Skeletal muscle tissue (tissue), 4 donors: ENCODE results near the gene HCRTR2. TPM values are rescaled to one million over a fixed set of nuclear protein-coding genes. Genes with fewer than 3 reads are reported as not detected.
A peak's percentile ranks its signal among the peaks of the same experiment; 100 is the strongest.
"Not testable (repeated sequence)": the region's sequence is repeated elsewhere in the genome, so short reads cannot be mapped to it uniquely, and the experiment has no call there.

Experiments
- H3K27ac ChIP-seq: one replicate; pipeline ENCODE4 v1.7.0; 2013; ENCODE audit warnings: mild to moderate bottlenecking, low read depth, low read length, inconsistent platforms
- H3K27me3 ChIP-seq, 3 donors: one replicate each; pipeline ENCODE4 v1.7.0; 2013; ENCODE audit warnings: low read length in 3 of 3; ENCODE audit not compliant: control insufficient read depth in 3 of 3, insufficient read depth in 3 of 3
- H3K36me3 ChIP-seq, 3 donors: one replicate each; pipeline ENCODE4 v1.7.0; 2013; ENCODE audit warnings: low read length in 3 of 3; ENCODE audit not compliant: control insufficient read depth in 3 of 3, insufficient read depth in 3 of 3
- H3K4me1 ChIP-seq, 3 donors: one replicate each; pipeline ENCODE4 v1.7.0; 2013; ENCODE audit warnings: low read length in 3 of 3, mild to moderate bottlenecking in 3 of 3; ENCODE audit not compliant: control insufficient read depth in 3 of 3, insufficient read depth in 3 of 3
- H3K4me3 ChIP-seq, 3 donors: one replicate each; pipeline ENCODE4 v1.7.0; 2013; ENCODE audit warnings: low read length in 3 of 3
- H3K9ac ChIP-seq, 3 donors: one replicate each; pipeline ENCODE4 v1.7.0; 2013; ENCODE audit warnings: low read length in 3 of 3, mild to moderate bottlenecking in 3 of 3, moderate library complexity in 2 of 3, low read depth in 1 of 3
- H3K9me3 ChIP-seq, 3 donors: one replicate each; pipeline ENCODE4 v1.7.0; 2013; ENCODE audit warnings: low read length in 3 of 3; ENCODE audit not compliant: control insufficient read depth in 3 of 3
- total RNA-seq: library from RNA; depleted of rRNA; stranded (reverse); fragments of >200 nt; gene quantifications from one replicate; pipeline ENCODE4 v1.2.3, GENCODE V29; 2014
- donor health status: Osteomylitis.

HCRTR2 gene
- total RNA-seq: not detected

GRCh38 chr6:55174211-55175026, at the start of gene HCRTR2:
Gene HCRTR2 (plus strand): TSS chr6:55174515. CDS start chr6:55174588, 73 bp downstream.
- Histone ChIP-seq H3K9me3 (no peaks in the 10 kb centered on the region), H3K27me3 (peaks cover 15 to 19% (median 16%) of the 10 kb centered on the region in 3 donors), H3K4me3 (peak within 1 kb of the TSS; percentile 31 to 58 (median 55))

GRCh38 chr6:55130806-55131324, 43.5 kb upstream of the HCRTR2 start:
- H3K4me1 ChIP-seq: no peaks in the 10 kb centered on the region
- H3K36me3 ChIP-seq: no peaks in the 10 kb centered on the region
- H3K9me3 ChIP-seq: no peaks in the 10 kb centered on the region
- H3K4me3 ChIP-seq: no peak overlapping the region
- H3K9ac ChIP-seq: no peak overlapping the region
- H3K27me3 ChIP-seq: no peaks in the 10 kb centered on the region
- H3K27ac ChIP-seq: no peak overlapping the region

More at GRCh38 chr6:55174211-55175026, at the start of gene HCRTR2:
- Histone ChIP-seq H3K4me1 (peaks cover 0 to 7% (median 5%) of the 10 kb centered on the region in 3 donors), H3K9ac (peak within 1 kb of the TSS in 1 of 3 donors; percentile 14), H3K36me3 (no peaks in the 10 kb centered on the region), H3K27ac (no peak within 1 kb of the TSS)

- H3K4me3 ChIP-seq: no peak overlapping the region
- H3K9ac ChIP-seq: no peak overlapping the region
- H3K36me3 ChIP-seq: no peaks in the 10 kb centered on the region
- H3K27ac ChIP-seq: no peak overlapping the region
- no peaks in the 10 kb centered on the region for H3K27me3 ChIP-seq
- H3K9me3 ChIP-seq: no peaks in the 10 kb centered on the region
- no peaks in the 10 kb centered on the region for H3K4me1 ChIP-seq
Observed at GRCh38 chr6:55131616-55132015, 42.7 kb upstream of the HCRTR2 start.

GRCh38 chr6:55136916-55137315, 37.4 kb upstream of the HCRTR2 start:
- Histone ChIP-seq H3K27me3 (no peaks in the 10 kb centered on the region), H3K9me3 (no peaks in the 10 kb centered on the region), H3K9ac (no peak overlapping the region), H3K4me1 (no peaks in the 10 kb centered on the region), H3K4me3 (no peak overlapping the region), H3K27ac (no peak overlapping the region), H3K36me3 (no peaks in the 10 kb centered on the region)

- H3K4me3 ChIP-seq: no peak overlapping the region
- H3K9ac ChIP-seq: no peak overlapping the region
- H3K9me3 ChIP-seq: no peaks in the 10 kb centered on the region
- no peaks in the 10 kb centered on the region for H3K4me1 ChIP-seq
- no peaks in the 10 kb centered on the region for H3K36me3 ChIP-seq
- no peak overlapping the region for H3K27ac ChIP-seq
- H3K27me3 ChIP-seq: no peaks in the 10 kb centered on the region
Observed at GRCh38 chr6:55137929-55138693, 36.2 kb upstream of the HCRTR2 start.

GRCh38 chr6:55141611-55142010, 32.7 kb upstream of the HCRTR2 start:
- Histone ChIP-seq H3K4me1 (no peaks in the 10 kb centered on the region), H3K4me3 (no peak overlapping the region), H3K9me3 (no peaks in the 10 kb centered on the region), H3K9ac (no peak overlapping the region), H3K36me3 (no peaks in the 10 kb centered on the region), H3K27me3 (no peaks in the 10 kb centered on the region), H3K27ac (no peak overlapping the region)

- Histone ChIP-seq H3K9me3 (no peaks in the 10 kb centered on the region), H3K4me3 (no peak overlapping the region), H3K27ac (no peak overlapping the region), H3K9ac (no peak overlapping the region), H3K4me1 (no peaks in the 10 kb centered on the region), H3K27me3 (no peaks in the 10 kb centered on the region), H3K36me3 (no peaks in the 10 kb centered on the region)
Observed at GRCh38 chr6:55142610-55143009, 31.7 kb upstream of the HCRTR2 start.

GRCh38 chr6:55153284-55153683, 21.0 kb upstream of the HCRTR2 start:
- Histone ChIP-seq H3K4me1 (no peaks in the 10 kb centered on the region), H3K9me3 (no peaks in the 10 kb centered on the region), H3K27ac (no peak overlapping the region), H3K4me3 (no peak overlapping the region), H3K9ac (no peak overlapping the region), H3K36me3 (no peaks in the 10 kb centered on the region), H3K27me3 (no peaks in the 10 kb centered on the region)

GRCh38 chr6:55158784-55159183, 15.5 kb upstream of the HCRTR2 start:
- H3K9ac ChIP-seq, H3K36me3 ChIP-seq, H3K9me3 ChIP-seq, H3K4me3 ChIP-seq, H3K27me3 ChIP-seq, H3K27ac ChIP-seq, H3K4me1 ChIP-seq: not testable (repeated sequence)

- H3K9me3 ChIP-seq: no peaks in the 10 kb centered on the region
- H3K27me3 ChIP-seq: no peaks in the 10 kb centered on the region
- H3K4me1 ChIP-seq: no peaks in the 10 kb centered on the region
- no peak overlapping the region for H3K4me3 ChIP-seq
- no peaks in the 10 kb centered on the region for H3K36me3 ChIP-seq
- H3K9ac ChIP-seq: no peak overlapping the region
- no peak overlapping the region for H3K27ac ChIP-seq
Observed at GRCh38 chr6:55167860-55168259, 6.5 kb upstream of the HCRTR2 start.
